HEK293 (cell line): ENCODE measurements around the gene KLHL10.
A peak's percentile ranks its signal among the peaks of the same experiment; 100 is the strongest.

Experiments
- GFI1B ChIP-seq: fragments of 450-650 bp; formaldehyde crosslinking; IDR thresholded peaks from 2 replicates; pipeline ENCODE4 v1.5.1; 2016; ENCODE audit warnings: missing biosample characterization, missing genetic modification characterization
- HOXC10 ChIP-seq: sonication (generic); formaldehyde crosslinking; IDR thresholded peaks from 2 replicates; pipeline ENCODE4 v1.8.1; 2023; ENCODE audit warnings: mild to moderate bottlenecking, missing genetic modification reagents
- IKZF3 ChIP-seq: fragments of 450-650 bp; IDR thresholded peaks from 2 replicates; pipeline ENCODE4 v1.5.0; 2018; ENCODE audit warnings: missing biosample characterization, mild to moderate bottlenecking, missing genetic modification characterization, moderate library complexity
- KLF1 ChIP-seq: fragments of 450-650 bp; formaldehyde crosslinking; IDR thresholded peaks from 2 replicates; pipeline ENCODE4 v1.5.1; 2016; ENCODE audit warnings: missing biosample characterization, missing genetic modification characterization
- KLF9 ChIP-seq: fragments of 450-650 bp; formaldehyde crosslinking; IDR thresholded peaks from 2 replicates; pipeline ENCODE4 v1.5.1; 2016; ENCODE audit warnings: missing biosample characterization, missing genetic modification characterization, low read depth
- MEIS1 ChIP-seq: sonication (generic); formaldehyde crosslinking; IDR thresholded peaks from 2 replicates; pipeline ENCODE4 v1.8.1; 2022; ENCODE audit warnings: missing genetic modification reagents, mild to moderate bottlenecking, borderline replicate concordance
- RBAK ChIP-seq: fragments of 450-650 bp; formaldehyde crosslinking; IDR thresholded peaks from 2 replicates; pipeline ENCODE4 v1.5.1; 2016; ENCODE audit warnings: missing biosample characterization, missing genetic modification characterization
- SCRT1 ChIP-seq: fragments of 450-650 bp; formaldehyde crosslinking; IDR thresholded peaks from 2 replicates; pipeline ENCODE4 v1.5.1; 2016; ENCODE audit warnings: missing biosample characterization, missing genetic modification characterization, borderline replicate concordance
- ZBTB7A ChIP-seq: fragments of 450-650 bp; formaldehyde crosslinking; IDR thresholded peaks from 2 replicates; pipeline ENCODE4 v1.5.1; 2016; ENCODE audit warnings: low read depth, missing biosample characterization, missing genetic modification characterization
- ZEB2 ChIP-seq: fragments of 450-650 bp; formaldehyde crosslinking; IDR thresholded peaks from 2 replicates; pipeline ENCODE4 v1.5.1; 2016; ENCODE audit warnings: missing biosample characterization, missing genetic modification characterization
- ZFP3 ChIP-seq: fragments of 450-650 bp; formaldehyde crosslinking; IDR thresholded peaks from 2 replicates; pipeline ENCODE4 v1.5.1; 2016; ENCODE audit warnings: low read depth, missing biosample characterization, missing genetic modification characterization
- ZIC2 ChIP-seq: fragments of 450-650 bp; formaldehyde crosslinking; IDR thresholded peaks from 2 replicates; pipeline ENCODE4 v1.5.1; 2016; ENCODE audit warnings: missing biosample characterization, missing genetic modification characterization
- ZNF16 ChIP-seq: fragments of 450-650 bp; formaldehyde crosslinking; IDR thresholded peaks from 2 replicates; pipeline ENCODE4 v1.5.1; 2016; ENCODE audit warnings: low read depth, missing biosample characterization, missing genetic modification characterization
- ZNF335 ChIP-seq: fragments of 450-650 bp; formaldehyde crosslinking; conservative IDR thresholded peaks from 2 replicates; pipeline ENCODE4 v1.5.1; 2016; ENCODE audit warnings: missing biosample characterization, missing genetic modification characterization
- ZNF585B ChIP-seq: fragments of 450-650 bp; formaldehyde crosslinking; IDR thresholded peaks from 2 replicates; pipeline ENCODE4 v1.5.1; 2016; ENCODE audit warnings: missing biosample characterization, missing genetic modification characterization
- ZNF707 ChIP-seq: fragments of 450-650 bp; formaldehyde crosslinking; IDR thresholded peaks from 2 replicates; pipeline ENCODE4 v1.5.1; 2016; ENCODE audit warnings: missing biosample characterization, missing genetic modification characterization
- ZNF785 ChIP-seq: fragments of 450-650 bp; formaldehyde crosslinking; IDR thresholded peaks from 2 replicates; pipeline ENCODE4 v1.5.1; 2016; ENCODE audit warnings: missing biosample characterization, missing genetic modification characterization
- ZSCAN30 ChIP-seq: fragments of 450-650 bp; IDR thresholded peaks from 2 replicates; pipeline ENCODE4 v1.5.1; 2018; ENCODE audit warnings: missing biosample characterization, mild to moderate bottlenecking, missing genetic modification characterization, moderate library complexity
- TF ChIP-seq, protein P1 (sequence below): fragments of 450-650 bp; formaldehyde crosslinking; IDR thresholded peaks from 2 replicates; pipeline ENCODE4 v1.5.1; 2016; ENCODE audit warnings: missing biosample characterization, missing genetic modification characterization
- TF ChIP-seq, protein P2 (sequence below): fragments of 450-650 bp; formaldehyde crosslinking; IDR thresholded peaks from 2 replicates; pipeline ENCODE4 v1.5.1; 2016; ENCODE audit warnings: missing biosample characterization, missing genetic modification characterization
- TF ChIP-seq, protein P3 (sequence below): fragments of 450-650 bp; formaldehyde crosslinking; IDR thresholded peaks from 2 replicates; pipeline ENCODE4 v1.5.1; 2016; ENCODE audit warnings: missing biosample characterization, missing genetic modification characterization, borderline replicate concordance
- TF ChIP-seq, protein P4 (sequence below): fragments of 450-650 bp; formaldehyde crosslinking; IDR thresholded peaks from 2 replicates; pipeline ENCODE4 v1.5.1; 2016; ENCODE audit warnings: missing biosample characterization, missing genetic modification characterization
- TF ChIP-seq, protein P5 (sequence below): fragments of 450-650 bp; formaldehyde crosslinking; IDR thresholded peaks from 2 replicates; pipeline ENCODE4 v1.5.1; 2017; ENCODE audit warnings: missing biosample characterization, missing genetic modification characterization
- TF ChIP-seq, protein P6 (sequence below): fragments of 450-650 bp; formaldehyde crosslinking; conservative IDR thresholded peaks from 2 replicates; pipeline ENCODE4 v1.5.1; 2016; ENCODE audit warnings: low read depth, missing biosample characterization, missing genetic modification characterization
- TF ChIP-seq, protein P7 (sequence below): fragments of 450-650 bp; formaldehyde crosslinking; IDR thresholded peaks from 2 replicates; pipeline ENCODE4 v1.5.1; 2016; ENCODE audit warnings: missing biosample characterization, missing genetic modification characterization

The KLHL10 gene

DNA sequence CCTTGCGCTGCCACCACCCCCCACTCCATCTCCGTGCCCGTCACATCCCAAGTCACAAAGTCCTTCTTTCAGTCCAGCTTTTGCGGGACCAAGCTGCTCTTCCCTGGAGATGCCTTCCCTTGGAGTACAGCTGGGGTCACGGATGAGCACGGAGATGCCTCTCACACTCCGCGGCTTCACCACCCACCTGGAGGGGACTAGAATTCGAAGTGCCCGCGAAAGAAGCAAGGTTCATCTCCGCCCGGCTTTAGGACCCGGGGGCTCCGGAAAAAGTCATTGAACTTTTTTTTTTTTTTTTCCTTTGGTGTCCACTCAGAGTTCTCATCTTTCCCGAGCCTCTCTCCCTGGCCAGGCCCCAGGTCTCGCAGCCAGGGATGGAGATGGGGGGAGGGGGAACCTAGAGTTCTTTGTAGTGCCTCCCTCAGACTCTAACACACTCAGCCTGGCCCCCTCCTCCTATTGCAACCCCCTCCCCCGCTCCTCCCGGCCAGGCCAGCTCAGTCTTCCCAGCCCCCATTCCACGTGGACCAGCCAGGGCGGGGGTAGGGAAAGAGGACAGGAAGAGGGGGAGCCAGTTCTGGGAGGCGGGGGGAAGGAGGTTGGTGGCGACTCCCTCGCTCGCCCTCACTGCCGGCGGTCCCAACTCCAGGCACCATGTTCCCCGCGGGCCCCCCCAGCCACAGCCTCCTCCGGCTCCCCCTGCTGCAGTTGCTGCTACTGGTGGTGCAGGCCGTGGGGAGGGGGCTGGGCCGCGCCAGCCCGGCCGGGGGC is 25.1 kb upstream of the KLHL10 start, which contains the start of gene FKBP10 (continued):
- TF ChIP-seq, protein P1, sequence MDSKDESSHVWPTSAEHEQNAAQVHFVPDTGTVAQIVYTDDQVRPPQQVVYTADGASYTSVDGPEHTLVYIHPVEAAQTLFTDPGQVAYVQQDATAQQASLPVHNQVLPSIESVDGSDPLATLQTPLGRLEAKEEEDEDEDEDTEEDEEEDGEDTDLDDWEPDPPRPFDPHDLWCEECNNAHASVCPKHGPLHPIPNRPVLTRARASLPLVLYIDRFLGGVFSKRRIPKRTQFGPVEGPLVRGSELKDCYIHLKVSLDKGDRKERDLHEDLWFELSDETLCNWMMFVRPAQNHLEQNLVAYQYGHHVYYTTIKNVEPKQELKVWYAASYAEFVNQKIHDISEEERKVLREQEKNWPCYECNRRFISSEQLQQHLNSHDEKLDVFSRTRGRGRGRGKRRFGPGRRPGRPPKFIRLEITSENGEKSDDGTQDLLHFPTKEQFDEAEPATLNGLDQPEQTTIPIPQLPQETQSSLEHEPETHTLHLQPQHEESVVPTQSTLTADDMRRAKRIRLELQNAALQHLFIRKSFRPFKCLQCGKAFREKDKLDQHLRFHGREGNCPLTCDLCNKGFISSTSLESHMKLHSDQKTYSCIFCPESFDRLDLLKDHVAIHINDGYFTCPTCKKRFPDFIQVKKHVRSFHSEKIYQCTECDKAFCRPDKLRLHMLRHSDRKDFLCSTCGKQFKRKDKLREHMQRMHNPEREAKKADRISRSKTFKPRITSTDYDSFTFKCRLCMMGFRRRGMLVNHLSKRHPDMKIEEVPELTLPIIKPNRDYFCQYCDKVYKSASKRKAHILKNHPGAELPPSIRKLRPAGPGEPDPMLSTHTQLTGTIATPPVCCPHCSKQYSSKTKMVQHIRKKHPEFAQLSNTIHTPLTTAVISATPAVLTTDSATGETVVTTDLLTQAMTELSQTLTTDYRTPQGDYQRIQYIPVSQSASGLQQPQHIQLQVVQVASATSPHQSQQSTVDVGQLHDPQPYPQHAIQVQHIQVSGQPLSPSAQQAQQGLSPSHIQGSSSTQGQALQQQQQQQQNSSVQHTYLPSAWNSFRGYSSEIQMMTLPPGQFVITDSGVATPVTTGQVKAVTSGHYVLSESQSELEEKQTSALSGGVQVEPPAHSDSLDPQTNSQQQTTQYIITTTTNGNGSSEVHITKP (tag by site-specific recombination), result peak; percentile 98
- no peak for TF ChIP-seq ZNF585B (tag by site-specific recombination)
- TF ChIP-seq, protein P2, sequence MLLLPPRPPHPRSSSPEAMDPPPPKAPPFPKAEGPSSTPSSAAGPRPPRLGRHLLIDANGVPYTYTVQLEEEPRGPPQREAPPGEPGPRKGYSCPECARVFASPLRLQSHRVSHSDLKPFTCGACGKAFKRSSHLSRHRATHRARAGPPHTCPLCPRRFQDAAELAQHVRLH (tag by site-specific recombination), result no peak; the same call in 1 of the 2 replicates
- TF ChIP-seq, protein P3, sequence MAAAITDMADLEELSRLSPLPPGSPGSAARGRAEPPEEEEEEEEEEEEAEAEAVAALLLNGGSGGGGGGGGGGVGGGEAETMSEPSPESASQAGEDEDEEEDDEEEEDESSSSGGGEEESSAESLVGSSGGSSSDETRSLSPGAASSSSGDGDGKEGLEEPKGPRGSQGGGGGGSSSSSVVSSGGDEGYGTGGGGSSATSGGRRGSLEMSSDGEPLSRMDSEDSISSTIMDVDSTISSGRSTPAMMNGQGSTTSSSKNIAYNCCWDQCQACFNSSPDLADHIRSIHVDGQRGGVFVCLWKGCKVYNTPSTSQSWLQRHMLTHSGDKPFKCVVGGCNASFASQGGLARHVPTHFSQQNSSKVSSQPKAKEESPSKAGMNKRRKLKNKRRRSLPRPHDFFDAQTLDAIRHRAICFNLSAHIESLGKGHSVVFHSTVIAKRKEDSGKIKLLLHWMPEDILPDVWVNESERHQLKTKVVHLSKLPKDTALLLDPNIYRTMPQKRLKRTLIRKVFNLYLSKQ (tag by site-specific recombination), result no peak
- TF ChIP-seq, protein P4, sequence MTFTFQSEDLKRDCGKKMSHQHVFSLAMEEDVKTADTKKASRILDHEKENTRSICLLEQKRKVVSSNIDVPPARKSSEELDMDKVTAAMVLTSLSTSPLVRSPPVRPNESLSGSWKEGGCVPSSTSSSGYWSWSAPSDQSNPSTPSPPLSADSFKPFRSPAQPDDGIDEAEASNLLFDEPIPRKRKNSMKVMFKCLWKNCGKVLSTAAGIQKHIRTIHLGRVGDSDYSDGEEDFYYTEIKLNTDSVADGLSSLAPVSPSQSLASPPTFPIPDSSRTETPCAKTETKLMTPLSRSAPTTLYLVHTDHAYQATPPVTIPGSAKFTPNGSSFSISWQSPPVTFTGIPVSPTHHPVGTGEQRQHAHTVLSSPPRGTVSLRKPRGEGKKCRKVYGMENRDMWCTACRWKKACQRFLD (tag by site-specific recombination), result no peak
- no peak for TF ChIP-seq RBAK (tag by site-specific recombination)
- TF ChIP-seq ZBTB7A, result 0 out of 2 replicates have a peak, but pooled peaks have one; percentile 9
- no peak for TF ChIP-seq SCRT1
- peak; percentile 75 for TF ChIP-seq ZIC2 (tag by site-specific recombination)
- TF ChIP-seq ZNF335 (tag by site-specific recombination), result peak; percentile 78
- TF ChIP-seq ZNF785 (tag by site-specific recombination), result no peak
- TF ChIP-seq ZFP3 (tag by site-specific recombination), result no peak
- TF ChIP-seq GFI1B (tag by site-specific recombination), result no peak
- TF ChIP-seq KLF1 (tag by site-specific recombination), result no peak; the same call in 1 of the 2 replicates
- TF ChIP-seq ZSCAN30 (tag by site-specific recombination), result no peak
- TF ChIP-seq MEIS1 (CRISPR knock-in tag), result no peak
- TF ChIP-seq HOXC10, result no peak
- TF ChIP-seq, protein P5, sequence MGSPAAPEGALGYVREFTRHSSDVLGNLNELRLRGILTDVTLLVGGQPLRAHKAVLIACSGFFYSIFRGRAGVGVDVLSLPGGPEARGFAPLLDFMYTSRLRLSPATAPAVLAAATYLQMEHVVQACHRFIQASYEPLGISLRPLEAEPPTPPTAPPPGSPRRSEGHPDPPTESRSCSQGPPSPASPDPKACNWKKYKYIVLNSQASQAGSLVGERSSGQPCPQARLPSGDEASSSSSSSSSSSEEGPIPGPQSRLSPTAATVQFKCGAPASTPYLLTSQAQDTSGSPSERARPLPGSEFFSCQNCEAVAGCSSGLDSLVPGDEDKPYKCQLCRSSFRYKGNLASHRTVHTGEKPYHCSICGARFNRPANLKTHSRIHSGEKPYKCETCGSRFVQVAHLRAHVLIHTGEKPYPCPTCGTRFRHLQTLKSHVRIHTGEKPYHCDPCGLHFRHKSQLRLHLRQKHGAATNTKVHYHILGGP, result no peak
- no peak for TF ChIP-seq ZNF707 (tag by site-specific recombination)
- no peak; the same call in 1 of the 2 replicates for TF ChIP-seq KLF9 (tag by site-specific recombination)
- TF ChIP-seq, protein P6, sequence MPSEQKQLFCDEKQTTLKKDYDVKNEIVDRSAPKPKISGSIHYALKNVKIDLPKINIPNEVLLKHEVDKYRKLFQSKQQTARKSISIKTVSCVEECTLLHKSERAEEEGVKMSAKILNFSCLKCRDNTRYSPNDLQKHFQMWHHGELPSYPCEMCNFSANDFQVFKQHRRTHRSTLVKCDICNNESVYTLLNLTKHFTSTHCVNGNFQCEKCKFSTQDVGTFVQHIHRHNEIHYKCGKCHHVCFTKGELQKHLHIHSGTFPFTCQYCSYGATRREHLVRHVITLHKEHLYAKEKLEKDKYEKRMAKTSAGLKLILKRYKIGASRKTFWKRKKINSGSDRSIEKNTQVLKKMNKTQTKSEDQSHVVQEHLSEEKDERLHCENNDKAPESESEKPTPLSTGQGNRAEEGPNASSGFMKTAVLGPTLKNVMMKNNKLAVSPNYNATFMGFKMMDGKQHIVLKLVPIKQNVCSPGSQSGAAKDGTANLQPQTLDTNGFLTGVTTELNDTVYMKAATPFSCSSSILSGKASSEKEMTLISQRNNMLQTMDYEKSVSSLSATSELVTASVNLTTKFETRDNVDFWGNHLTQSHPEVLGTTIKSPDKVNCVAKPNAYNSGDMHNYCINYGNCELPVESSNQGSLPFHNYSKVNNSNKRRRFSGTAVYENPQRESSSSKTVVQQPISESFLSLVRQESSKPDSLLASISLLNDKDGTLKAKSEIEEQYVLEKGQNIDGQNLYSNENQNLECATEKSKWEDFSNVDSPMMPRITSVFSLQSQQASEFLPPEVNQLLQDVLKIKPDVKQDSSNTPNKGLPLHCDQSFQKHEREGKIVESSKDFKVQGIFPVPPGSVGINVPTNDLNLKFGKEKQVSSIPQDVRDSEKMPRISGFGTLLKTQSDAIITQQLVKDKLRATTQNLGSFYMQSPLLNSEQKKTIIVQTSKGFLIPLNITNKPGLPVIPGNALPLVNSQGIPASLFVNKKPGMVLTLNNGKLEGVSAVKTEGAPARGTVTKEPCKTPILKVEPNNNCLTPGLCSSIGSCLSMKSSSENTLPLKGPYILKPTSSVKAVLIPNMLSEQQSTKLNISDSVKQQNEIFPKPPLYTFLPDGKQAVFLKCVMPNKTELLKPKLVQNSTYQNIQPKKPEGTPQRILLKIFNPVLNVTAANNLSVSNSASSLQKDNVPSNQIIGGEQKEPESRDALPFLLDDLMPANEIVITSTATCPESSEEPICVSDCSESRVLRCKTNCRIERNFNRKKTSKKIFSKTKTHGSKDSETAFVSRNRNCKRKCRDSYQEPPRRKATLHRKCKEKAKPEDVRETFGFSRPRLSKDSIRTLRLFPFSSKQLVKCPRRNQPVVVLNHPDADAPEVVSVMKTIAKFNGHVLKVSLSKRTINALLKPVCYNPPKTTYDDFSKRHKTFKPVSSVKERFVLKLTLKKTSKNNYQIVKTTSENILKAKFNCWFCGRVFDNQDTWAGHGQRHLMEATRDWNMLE (tag by site-specific recombination), result no peak
- TF ChIP-seq IKZF3 (tag by site-specific recombination), result peak; percentile 88; the same call in 1 of the 2 replicates
- peak; percentile 95 for TF ChIP-seq ZEB2 (tag by site-specific recombination)
- TF ChIP-seq ZNF16, result no peak
- TF ChIP-seq, protein P7, sequence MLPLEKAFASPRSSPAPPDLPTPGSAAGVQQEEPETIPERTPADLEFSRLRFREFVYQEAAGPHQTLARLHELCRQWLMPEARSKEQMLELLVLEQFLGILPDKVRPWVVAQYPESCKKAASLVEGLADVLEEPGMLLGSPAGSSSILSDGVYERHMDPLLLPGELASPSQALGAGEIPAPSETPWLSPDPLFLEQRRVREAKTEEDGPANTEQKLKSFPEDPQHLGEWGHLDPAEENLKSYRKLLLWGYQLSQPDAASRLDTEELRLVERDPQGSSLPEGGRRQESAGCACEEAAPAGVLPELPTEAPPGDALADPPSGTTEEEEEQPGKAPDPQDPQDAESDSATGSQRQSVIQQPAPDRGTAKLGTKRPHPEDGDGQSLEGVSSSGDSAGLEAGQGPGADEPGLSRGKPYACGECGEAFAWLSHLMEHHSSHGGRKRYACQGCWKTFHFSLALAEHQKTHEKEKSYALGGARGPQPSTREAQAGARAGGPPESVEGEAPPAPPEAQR (tag by site-specific recombination), result 0 out of 2 replicates have a peak, but pooled peaks have one; percentile 23
